VCaP (cell line): ENCODE results near the gene IGF1R.

ENCODE experiments used
- H3K27ac ChIP-seq: fragments of 450-650 bp; 2 replicates; pipeline ENCODE4 v1.5.1; 2017
- TF ChIP-seq, protein P1 (sequence below): fragments of 450-650 bp; conservative IDR thresholded peaks from 2 replicates; pipeline ENCODE4 v1.5.1; 2017; ENCODE audit warnings: mild to moderate bottlenecking, moderate library complexity

The IGF1R gene

DNA sequence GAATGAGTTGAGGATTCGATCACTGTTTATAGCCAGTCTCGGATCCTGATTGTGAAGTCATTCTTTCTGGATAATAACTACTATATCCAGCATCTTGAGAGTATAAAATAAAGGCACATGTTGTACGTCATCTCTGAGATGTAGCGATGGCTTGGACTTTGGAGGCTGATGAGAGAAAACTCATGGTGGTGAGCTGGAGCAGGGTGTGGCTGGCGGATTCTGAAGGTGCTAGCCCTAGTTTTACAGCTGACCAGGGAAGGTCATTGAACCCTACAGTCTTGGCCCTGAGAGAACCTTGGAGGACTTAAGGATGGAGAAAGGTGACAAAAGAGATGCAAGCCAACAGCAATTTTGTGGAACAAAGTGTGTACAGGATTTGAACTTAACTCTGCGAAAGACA is 153.8 kb downstream of the IGF1R start:
- H3K27ac ChIP-seq = peak overlapping the region; percentile 95
- TF ChIP-seq, protein P1, sequence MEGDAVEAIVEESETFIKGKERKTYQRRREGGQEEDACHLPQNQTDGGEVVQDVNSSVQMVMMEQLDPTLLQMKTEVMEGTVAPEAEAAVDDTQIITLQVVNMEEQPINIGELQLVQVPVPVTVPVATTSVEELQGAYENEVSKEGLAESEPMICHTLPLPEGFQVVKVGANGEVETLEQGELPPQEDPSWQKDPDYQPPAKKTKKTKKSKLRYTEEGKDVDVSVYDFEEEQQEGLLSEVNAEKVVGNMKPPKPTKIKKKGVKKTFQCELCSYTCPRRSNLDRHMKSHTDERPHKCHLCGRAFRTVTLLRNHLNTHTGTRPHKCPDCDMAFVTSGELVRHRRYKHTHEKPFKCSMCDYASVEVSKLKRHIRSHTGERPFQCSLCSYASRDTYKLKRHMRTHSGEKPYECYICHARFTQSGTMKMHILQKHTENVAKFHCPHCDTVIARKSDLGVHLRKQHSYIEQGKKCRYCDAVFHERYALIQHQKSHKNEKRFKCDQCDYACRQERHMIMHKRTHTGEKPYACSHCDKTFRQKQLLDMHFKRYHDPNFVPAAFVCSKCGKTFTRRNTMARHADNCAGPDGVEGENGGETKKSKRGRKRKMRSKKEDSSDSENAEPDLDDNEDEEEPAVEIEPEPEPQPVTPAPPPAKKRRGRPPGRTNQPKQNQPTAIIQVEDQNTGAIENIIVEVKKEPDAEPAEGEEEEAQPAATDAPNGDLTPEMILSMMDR = no peak

DNA sequence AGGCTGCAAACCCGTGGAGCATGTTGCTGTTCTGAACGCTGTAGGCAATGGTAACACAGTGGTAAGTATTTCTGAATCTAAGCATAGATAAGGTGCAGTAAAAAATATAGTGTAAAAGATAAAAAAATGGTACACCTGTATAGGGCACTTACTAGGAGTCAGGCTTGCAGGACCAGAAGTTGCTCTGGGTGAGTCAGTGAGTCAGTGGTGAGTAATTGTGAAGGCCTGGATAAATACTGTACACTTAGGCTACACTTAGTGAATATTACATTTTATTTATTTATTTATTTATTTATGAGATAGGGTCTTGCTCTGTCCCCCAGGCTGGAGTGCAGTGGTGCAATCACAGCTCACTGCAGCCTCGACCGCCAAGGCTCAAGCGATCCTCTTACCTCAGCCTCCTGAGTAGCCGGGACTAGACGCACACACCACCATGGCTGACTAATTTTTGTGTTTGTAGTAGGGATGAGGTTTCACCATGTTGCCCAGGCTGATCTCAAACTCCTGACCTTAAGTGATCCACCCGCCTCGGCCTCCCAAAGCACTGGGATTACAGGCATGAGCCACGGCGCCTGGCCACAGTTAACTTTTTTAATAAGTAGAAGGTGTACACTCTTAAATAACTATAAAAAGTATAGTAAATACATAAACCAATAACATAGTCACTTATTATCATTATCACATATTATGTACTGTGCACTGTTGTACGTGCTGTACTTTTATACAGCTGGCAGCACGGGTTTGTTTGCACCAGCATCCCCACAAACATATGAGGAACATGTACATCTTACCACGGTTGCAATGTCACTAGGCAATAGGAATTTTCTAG is 155.1 kb downstream of the IGF1R start:
- H3K27ac ChIP-seq = peak overlapping the region; percentile 95
- TF ChIP-seq, protein P1 = no peak

DNA sequence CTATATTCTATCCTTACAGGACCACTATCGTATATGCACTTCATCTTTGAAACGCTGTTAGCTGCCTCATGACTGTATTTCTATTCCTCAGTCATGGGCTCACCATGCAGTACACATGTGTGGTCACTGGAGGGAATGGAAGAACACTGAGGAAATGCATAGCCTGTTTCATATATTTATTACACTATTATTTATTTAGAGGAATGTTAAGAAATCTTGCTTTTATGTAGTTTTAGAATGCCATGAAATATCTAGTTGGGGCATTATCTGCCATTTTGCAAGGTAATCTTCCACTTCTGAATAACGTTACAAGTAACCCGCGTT is 155.7 kb downstream of the IGF1R start:
- peak overlapping the region; percentile 95 for H3K27ac ChIP-seq
- TF ChIP-seq, protein P1 = peak; percentile 65

DNA sequence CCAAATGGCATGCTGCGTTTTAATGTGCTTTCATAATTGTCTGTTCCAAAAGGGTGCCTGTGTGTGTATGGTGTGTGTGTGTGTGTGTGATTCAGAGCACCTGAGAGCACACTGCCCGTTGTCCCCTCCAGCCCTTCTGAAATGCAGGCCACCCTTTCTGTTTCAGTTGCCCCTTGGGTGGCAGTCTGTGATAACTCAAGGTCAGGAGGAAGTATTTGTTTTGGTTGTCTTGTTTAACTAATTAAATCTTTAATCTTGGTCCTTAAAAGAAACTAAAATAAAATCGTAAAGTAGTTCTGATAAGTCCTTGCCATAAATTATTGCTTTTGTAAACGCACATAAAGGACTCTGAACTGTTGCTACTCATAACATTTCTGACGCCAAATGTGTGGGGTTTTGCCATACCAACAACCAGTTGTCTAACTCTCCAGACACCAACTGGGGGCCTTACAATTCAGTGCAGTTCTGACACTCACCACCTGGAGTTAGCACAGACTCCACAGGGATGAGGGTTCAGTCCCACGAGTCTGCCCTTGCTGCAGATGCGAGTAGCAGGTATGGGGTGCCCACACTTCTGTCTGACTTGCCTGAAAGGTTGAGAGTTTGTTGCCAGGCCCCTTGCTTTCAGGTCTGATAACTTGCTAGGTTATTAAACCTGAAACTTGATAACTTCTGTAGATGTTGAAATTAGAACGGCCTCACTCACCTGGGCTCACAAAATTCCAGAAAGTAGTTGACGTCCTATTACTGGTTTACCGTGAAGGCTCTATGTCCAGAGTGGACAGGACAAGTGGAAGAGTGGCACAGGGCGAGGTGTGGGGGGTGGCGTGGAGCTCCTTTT is 157.3 kb downstream of the IGF1R start:
- TF ChIP-seq, protein P1 = peak; percentile 64
- peak overlapping the region; percentile 95 for H3K27ac ChIP-seq

DNA sequence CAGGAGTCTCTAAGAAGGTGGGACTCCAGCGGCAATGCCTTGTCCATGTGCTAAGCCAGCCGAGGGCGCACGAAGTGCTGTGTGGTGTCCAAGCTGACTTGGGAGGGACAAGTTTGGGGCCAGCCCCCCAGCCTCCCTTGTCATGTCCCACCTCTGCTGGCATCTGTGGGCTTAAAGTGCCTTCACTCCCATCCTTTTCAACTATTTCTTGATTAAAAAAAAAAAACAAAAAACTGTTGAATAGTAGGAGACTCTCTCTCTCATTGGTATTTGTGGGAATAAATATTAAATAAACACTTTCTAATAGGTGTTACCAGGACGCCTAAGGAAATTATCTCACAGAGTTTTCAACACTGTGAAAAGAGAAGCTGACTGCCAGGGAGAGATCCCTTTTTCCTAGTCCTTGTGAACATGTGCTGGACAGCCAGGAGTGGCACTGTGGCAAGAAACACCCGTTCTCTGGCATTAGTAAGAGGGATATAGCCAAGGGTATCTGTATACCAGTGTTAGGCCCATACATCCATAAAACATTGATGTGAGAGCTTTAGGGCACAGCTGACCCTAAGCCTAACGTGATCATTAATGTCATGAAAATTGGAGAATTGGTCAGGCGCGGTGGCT is 158.0 kb downstream of the IGF1R start:
- H3K27ac ChIP-seq = peak overlapping the region; percentile 95
- TF ChIP-seq, protein P1 = no peak

DNA sequence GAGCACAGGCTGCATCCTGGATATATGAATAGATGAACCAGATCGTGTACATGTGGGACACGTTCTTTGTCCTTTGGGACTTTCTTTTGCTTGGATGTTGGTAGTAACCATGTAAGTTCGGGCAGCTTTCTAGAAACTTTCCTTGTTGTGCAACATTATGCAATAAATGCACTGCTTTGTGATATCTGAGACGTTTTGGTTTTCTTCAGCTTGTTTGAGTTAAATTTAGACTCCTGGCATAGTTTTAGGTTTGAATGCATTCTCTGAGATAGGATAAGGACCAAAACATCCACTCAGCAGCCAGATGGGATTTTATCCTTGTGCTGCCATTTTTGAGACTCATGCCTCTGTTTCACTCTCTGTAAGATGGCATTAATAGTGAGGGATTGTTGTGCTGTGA is 158.9 kb downstream of the IGF1R start:
- TF ChIP-seq, protein P1 = no peak
- H3K27ac ChIP-seq = peak overlapping the region; percentile 95

DNA sequence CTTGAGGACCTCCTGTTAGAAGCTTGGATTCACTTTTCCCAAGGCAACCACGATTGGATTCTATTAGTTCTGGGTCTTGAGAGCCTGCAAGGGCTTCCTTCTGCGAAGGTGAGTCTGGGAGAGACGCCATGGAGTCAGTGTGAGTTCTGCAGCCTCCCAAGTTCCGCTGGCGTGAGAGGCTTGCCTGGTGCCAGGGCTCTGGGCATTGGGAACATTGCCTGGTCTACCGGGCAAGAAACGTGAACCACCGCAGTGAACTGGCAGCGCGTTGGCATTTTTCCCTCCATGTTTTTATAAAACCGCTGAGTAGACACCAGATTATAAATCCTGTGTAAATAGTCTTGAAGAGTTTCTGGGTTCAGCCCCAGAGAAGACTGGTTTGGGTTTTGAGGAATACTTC is 160.9 kb downstream of the IGF1R start:
- H3K27ac ChIP-seq = peak overlapping the region; percentile 95

More for the DNA sequence above, 160.9 kb downstream of the IGF1R start:
- TF ChIP-seq, protein P1 = no peak
